WTC11 (cell line): Measurements from ENCODE around the gene COL21A1. TPM values are rescaled to one million over a fixed set of nuclear protein-coding genes. Genes with fewer than 3 reads are reported as not detected.

Experiments used
- ATAC-seq: fragments of 200-7000 bp; cut with Tn5 transposase; 2 replicates; pipeline ENCODE4 v1.10.0; 2021; ENCODE audit warnings: mild to moderate bottlenecking, moderate library complexity
- CTCF ChIA-PET: fragments of 300-600 bp; sonication (Branson Sonifier 250); formaldehyde crosslinking; loops from one replicate; lab custom pipeline; 2021; ENCODE audit warnings: antibody characterized with exemption; lab: Charles Lee
- POLR2A ChIA-PET: fragments of 350-600 bp; sonication (Branson Sonifier 250); formaldehyde crosslinking; loops from one replicate; lab custom pipeline; 2021; ENCODE audit warnings: antibody characterized with exemption; lab: Charles Lee
- DNase-seq: peaks from one replicate; pipeline ENCODE4 v3.0.0; 2021; ENCODE audit warnings: low spot score
- H3K27ac Mint-ChIP-seq: 2 replicates; pipeline ENCODE4 v1.8.0; 2021; ENCODE audit warnings: mixed read lengths
- H3K27me3 Mint-ChIP-seq: 2 replicates; pipeline ENCODE4 v1.8.0; 2021; ENCODE audit warnings: low read depth, mild to moderate bottlenecking, moderate library complexity, mixed read lengths
- H3K36me3 Mint-ChIP-seq: 2 replicates; pipeline ENCODE4 v1.8.0; 2021; ENCODE audit warnings: mixed read lengths
- H3K4me1 Mint-ChIP-seq: 2 replicates; pipeline ENCODE4 v1.8.0; 2022; ENCODE audit warnings: mixed read lengths
- H3K4me3 Mint-ChIP-seq: 2 replicates; pipeline ENCODE4 v1.8.0; 2021; ENCODE audit warnings: mild to moderate bottlenecking, moderate library complexity, mixed read lengths
- H3K9me3 Mint-ChIP-seq: 2 replicates; pipeline ENCODE4 v1.8.0; 2021; ENCODE audit warnings: mixed read lengths
- AR ChIP-seq: fragments of 250-450 bp; sonication (Bioruptor Pico); IDR thresholded peaks from 2 replicates; pipeline ENCODE4 v1.9.0; 2021; ENCODE audit warnings: mild to moderate bottlenecking
- ATF2 ChIP-seq: sonication (generic); formaldehyde crosslinking; IDR thresholded peaks from 2 replicates; pipeline ENCODE4 v1.8.1; 2022; ENCODE audit warnings: low read depth, missing genetic modification reagents, borderline replicate concordance
- CREB1 ChIP-seq: sonication (generic); formaldehyde crosslinking; IDR thresholded peaks from 2 replicates; pipeline ENCODE4 v1.8.0; 2023; ENCODE audit warnings: mild to moderate bottlenecking, missing genetic modification reagents
- ERG ChIP-seq: fragments of 250-450 bp; sonication (Bioruptor Pico); IDR thresholded peaks from 2 replicates; pipeline ENCODE4 v1.8.0; 2021; ENCODE audit warnings: mild to moderate bottlenecking
- ESRRA ChIP-seq: sonication (generic); formaldehyde crosslinking; IDR thresholded peaks from 2 replicates; pipeline ENCODE4 v1.8.1; 2022; ENCODE audit warnings: mild to moderate bottlenecking, missing genetic modification reagents, borderline replicate concordance
- FOXK1 ChIP-seq: sonication (generic); formaldehyde crosslinking; IDR thresholded peaks from 2 replicates; pipeline ENCODE4 v1.8.0; 2022; ENCODE audit warnings: mild to moderate bottlenecking, moderate library complexity, missing genetic modification reagents
- IRF2 ChIP-seq: sonication (generic); formaldehyde crosslinking; IDR thresholded peaks from 2 replicates; pipeline ENCODE4 v1.8.0; 2022; ENCODE audit warnings: low read depth, missing genetic modification reagents, borderline replicate concordance
- MAX ChIP-seq: sonication (generic); formaldehyde crosslinking; IDR thresholded peaks from 2 replicates; pipeline ENCODE4 v1.8.0; 2022; ENCODE audit warnings: mild to moderate bottlenecking, missing genetic modification reagents
- MLX ChIP-seq: sonication (generic); formaldehyde crosslinking; IDR thresholded peaks from 2 replicates; pipeline ENCODE4 v1.8.1; 2023; ENCODE audit warnings: mild to moderate bottlenecking, missing genetic modification reagents, moderate library complexity
- MXD4 ChIP-seq: fragments of 250-450 bp; sonication (Bioruptor Pico); IDR thresholded peaks from 2 replicates; pipeline ENCODE4 v1.8.0; 2021; ENCODE audit warnings: mild to moderate bottlenecking, moderate library complexity, borderline replicate concordance
- NFE2L1 ChIP-seq: sonication (generic); formaldehyde crosslinking; IDR thresholded peaks from 2 replicates; pipeline ENCODE4 v1.8.1; 2023; ENCODE audit warnings: missing genetic modification reagents
- OVOL2 ChIP-seq: fragments of 250-450 bp; sonication (Bioruptor Pico); IDR thresholded peaks from 2 replicates; pipeline ENCODE4 v1.9.0; 2021; ENCODE audit warnings: mild to moderate bottlenecking, borderline replicate concordance
- RORB ChIP-seq: fragments of 250-450 bp; sonication (Bioruptor Pico); IDR thresholded peaks from 2 replicates; pipeline ENCODE4 v1.9.0; 2021; ENCODE audit warnings: mild to moderate bottlenecking
- SMAD4 ChIP-seq: sonication (generic); formaldehyde crosslinking; IDR thresholded peaks from 2 replicates; pipeline ENCODE4 v1.8.0; 2022; ENCODE audit warnings: mild to moderate bottlenecking, missing genetic modification reagents
- ZMAT4 ChIP-seq: fragments of 250-450 bp; sonication (Bioruptor Pico); IDR thresholded peaks from 2 replicates; pipeline ENCODE4 v1.9.0; 2021; ENCODE audit warnings: mild to moderate bottlenecking
- ZNF138 ChIP-seq: sonication (generic); formaldehyde crosslinking; conservative IDR thresholded peaks from 2 replicates; pipeline ENCODE4 v1.8.1; 2022; ENCODE audit warnings: mild to moderate bottlenecking, moderate library complexity, missing genetic modification reagents
- ZNF281 ChIP-seq: sonication (generic); formaldehyde crosslinking; IDR thresholded peaks from 2 replicates; pipeline ENCODE4 v1.8.0; 2023; ENCODE audit warnings: mild to moderate bottlenecking, missing genetic modification reagents
- ZNF416 ChIP-seq: fragments of 250-450 bp; sonication (Bioruptor Pico); IDR thresholded peaks from 2 replicates; pipeline ENCODE4 v1.9.0; 2021; ENCODE audit warnings: mild to moderate bottlenecking, inconsistent platforms
- ZNF512 ChIP-seq: sonication (generic); formaldehyde crosslinking; IDR thresholded peaks from 2 replicates; pipeline ENCODE4 v1.8.1; 2022; ENCODE audit warnings: missing genetic modification reagents, borderline replicate concordance
- ZSCAN18 ChIP-seq: fragments of 250-450 bp; sonication (Bioruptor Pico); IDR thresholded peaks from 2 replicates; pipeline ENCODE4 v2.1.2; 2022; ENCODE audit warnings: mild to moderate bottlenecking, moderate library complexity
- total RNA-seq: library from RNA; stranded (reverse); gene quantifications from 3 replicates; pipeline ENCODE4 v1.2.3, GENCODE V29; 2021

COL21A1 gene
- total RNA-seq, 1 experiment from 2014 or later, result 4.4 TPM

GRCh38 chr6:56238352-56238751 lies 9.0 kb downstream of the COL21A1 start:
- no peak for TF ChIP-seq ZNF138 (CRISPR knock-in tag)
- POLR2A ChIA-PET, result interaction anchor here (0.6 kb wide), 2 partner anchors 693 to 1677 kb away, joined by 3 to 6 read pairs; no protein-coding TSS in a partner anchor
- Mint-ChIP-seq H3K36me3 (no peaks in the 10 kb centered on the region), H3K4me1 (peaks cover 20% of the 10 kb centered on the region), H3K4me3 (no peak overlapping the region), H3K27ac (no peak overlapping the region), H3K9me3 (no peaks in the 10 kb centered on the region), H3K27me3 (no peaks in the 10 kb centered on the region)
- ATAC-seq (no peak), DNase-seq (no peak)
- CTCF ChIA-PET, result interaction anchor here (0.7 to 1.2 kb wide), 3 partner anchors 9 to 54 kb away, joined by 3 to 5 read pairs (median 4); partner anchors contain the start of gene COL21A1

- H3K4me1 Mint-ChIP-seq, result peaks cover 5% of the 10 kb centered on the region; the same call in 1 of the 2 replicates
- DNase-seq, result no peak
- CTCF ChIA-PET, result no interaction called here
- H3K4me3 Mint-ChIP-seq, result no peak overlapping the region
- POLR2A ChIA-PET, result no interaction called here
- H3K27ac Mint-ChIP-seq, result no peak overlapping the region
- ATAC-seq, result no peak
- H3K36me3 Mint-ChIP-seq, result no peaks in the 10 kb centered on the region
- no peaks in the 10 kb centered on the region for H3K9me3 Mint-ChIP-seq
- H3K27me3 Mint-ChIP-seq, result no peaks in the 10 kb centered on the region
- TF ChIP-seq OVOL2 (no peak), IRF2 (no peak), ERG (CRISPR knock-in tag) (no peak), ESRRA (CRISPR knock-in tag) (no peak), ATF2 (CRISPR knock-in tag) (no peak), CREB1 (CRISPR knock-in tag) (no peak), SMAD4 (no peak), ZNF281 (CRISPR knock-in tag) (no peak), ZMAT4 (CRISPR knock-in tag) (no peak), MAX (no peak), ZNF416 (CRISPR knock-in tag) (no peak), RORB (no peak), NFE2L1 (CRISPR knock-in tag) (no peak), MLX (CRISPR knock-in tag) (no peak), FOXK1 (CRISPR knock-in tag) (no peak), ZSCAN18 (CRISPR knock-in tag) (no peak), MXD4 (CRISPR knock-in tag) (no peak), AR (CRISPR knock-in tag) (no peak), ZNF512 (CRISPR knock-in tag) (no peak)
These were observed 12.1 kb downstream of the COL21A1 start for GRCh38 chr6:56235245-56235644.
